Mammary epithelial cell (primary cell): ENCODE data around the gene PRDM2.

Experiments used
- EZH2 ChIP-seq: IDR thresholded peaks from 2 replicates; pipeline ENCODE4 v1.6.1; 2012; ENCODE audit warnings: low read length, inconsistent platforms, borderline replicate concordance
- TF ChIP-seq, protein P1 (sequence below), 2 donors: IDR thresholded peaks in 1 of 2; conservative IDR thresholded peaks in 1 of 2; 2 replicates each; pipeline ENCODE4 v1.5.1; 2011 to 2012; ENCODE audit warnings: inconsistent platforms in 2 of 2, low read length in 2 of 2, mild to moderate bottlenecking in 2 of 2, control low read depth in 1 of 2, low read depth in 1 of 2; ENCODE audit not compliant: insufficient read depth in 1 of 2; ENCODE audit errors: extremely low read depth in 1 of 2

DNA sequence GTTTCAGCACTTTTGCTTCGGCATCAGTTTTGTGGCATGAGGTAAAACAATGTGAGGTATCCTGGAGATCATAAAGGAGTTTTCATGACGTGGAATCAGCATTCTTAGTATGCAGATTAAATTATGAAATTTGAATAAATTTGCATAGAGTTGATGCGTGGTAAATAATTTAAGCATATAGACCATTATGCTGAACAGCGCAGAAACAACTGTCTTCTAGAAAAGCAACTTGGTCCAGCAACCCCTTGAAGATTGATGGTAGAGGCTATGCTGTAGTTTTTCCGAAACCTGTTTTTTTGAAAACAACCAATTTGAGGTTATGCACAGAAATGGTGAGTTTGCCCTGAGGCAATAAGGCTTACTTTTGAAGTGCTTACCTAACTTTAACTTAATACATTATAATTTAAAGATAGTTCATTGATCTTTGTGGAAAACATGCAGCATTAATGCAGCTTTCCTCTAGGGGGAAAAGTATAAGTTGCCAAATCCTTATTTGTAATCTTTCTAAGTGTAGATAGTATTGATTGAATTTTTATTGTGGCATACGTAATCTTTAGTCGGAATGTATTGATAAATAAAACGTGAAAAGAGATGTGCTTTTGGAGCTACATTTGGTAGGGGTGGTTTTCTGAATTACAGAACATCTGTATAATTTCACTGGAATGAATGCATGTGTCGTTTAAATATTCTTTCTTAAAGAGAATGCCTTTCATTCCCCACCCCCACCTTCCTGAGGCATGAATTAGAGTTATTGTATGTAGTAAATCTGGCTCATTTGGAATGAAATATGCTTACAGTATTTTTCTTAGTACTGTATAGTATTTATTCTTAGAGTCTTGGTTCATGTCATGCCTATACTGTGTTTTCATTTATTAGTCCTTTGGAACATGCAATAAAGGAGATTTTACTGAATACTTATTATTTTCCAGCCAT, 3.8 kb downstream of the PRDM2 start:
- TF ChIP-seq, protein P1, sequence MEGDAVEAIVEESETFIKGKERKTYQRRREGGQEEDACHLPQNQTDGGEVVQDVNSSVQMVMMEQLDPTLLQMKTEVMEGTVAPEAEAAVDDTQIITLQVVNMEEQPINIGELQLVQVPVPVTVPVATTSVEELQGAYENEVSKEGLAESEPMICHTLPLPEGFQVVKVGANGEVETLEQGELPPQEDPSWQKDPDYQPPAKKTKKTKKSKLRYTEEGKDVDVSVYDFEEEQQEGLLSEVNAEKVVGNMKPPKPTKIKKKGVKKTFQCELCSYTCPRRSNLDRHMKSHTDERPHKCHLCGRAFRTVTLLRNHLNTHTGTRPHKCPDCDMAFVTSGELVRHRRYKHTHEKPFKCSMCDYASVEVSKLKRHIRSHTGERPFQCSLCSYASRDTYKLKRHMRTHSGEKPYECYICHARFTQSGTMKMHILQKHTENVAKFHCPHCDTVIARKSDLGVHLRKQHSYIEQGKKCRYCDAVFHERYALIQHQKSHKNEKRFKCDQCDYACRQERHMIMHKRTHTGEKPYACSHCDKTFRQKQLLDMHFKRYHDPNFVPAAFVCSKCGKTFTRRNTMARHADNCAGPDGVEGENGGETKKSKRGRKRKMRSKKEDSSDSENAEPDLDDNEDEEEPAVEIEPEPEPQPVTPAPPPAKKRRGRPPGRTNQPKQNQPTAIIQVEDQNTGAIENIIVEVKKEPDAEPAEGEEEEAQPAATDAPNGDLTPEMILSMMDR (conservative IDR thresholded peaks at IDR 0.05 in 1 of 2, IDR thresholded peaks at IDR 0.05 in 1 of 2; ENCODE audit: extremely low read depth in 1 of 2, insufficient read depth in 1 of 2, low read depth in 1 of 2, low read length in 2 of 2), result peak in 1 of 2 donors; percentile 16
- TF ChIP-seq EZH2, result no peak
